Middle frontal gyrus (tissue), 1 donor: ENCODE measurements around the gene RAP1GAP.

Experiments used
- DNase-seq: peaks from one replicate; pipeline ENCODE4 v3.0.0-alpha.2; 2015; ENCODE audit warnings: low spot score; ENCODE audit errors: extremely low spot score

Gene RAP1GAP

DNA sequence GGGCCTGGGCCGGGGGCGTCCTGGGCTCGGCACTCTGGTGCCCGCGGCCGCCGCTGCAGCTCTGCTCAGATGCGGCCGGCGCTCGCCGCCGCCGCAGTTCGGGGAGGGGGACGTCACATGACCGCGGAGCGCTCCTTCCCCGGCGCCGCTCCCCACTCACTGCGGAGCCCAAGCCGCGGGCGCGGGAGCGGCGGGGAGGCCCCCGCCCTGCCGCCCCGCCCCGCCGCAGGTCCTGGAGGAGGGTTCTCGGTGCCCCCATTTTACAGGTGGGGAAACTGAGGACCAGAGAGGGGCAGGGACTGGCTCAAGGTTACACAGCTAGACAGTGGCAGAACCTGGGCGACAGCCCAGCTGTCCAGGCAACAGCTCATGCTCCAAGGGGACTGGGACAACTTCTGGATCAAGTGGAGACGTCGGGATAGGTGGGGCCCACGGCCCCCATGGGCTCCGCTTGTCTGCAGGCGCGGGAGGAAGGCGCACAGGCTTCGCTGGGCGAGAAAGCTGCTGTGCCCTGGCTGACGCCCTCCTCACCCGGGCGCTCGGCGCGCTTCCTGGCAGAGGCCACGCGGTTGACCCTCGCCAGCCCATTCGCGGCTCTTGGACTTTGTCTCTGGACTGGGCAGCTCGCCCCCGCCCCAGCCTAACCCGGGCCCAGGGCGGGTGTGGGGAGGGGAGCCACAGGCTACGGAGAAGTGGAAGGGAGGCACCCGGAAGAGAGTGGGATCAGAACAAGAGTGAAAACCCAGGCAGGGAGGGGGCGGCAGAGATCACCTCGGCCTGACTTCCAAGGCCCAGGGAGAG lies at the start of gene RAP1GAP:
Gene RAP1GAP (minus strand): TSS at position 100 of the 801 bp plus-strand sequence. CDS start 49,325 bp downstream, outside the sequence.
- DNase-seq, result no peak

DNA sequence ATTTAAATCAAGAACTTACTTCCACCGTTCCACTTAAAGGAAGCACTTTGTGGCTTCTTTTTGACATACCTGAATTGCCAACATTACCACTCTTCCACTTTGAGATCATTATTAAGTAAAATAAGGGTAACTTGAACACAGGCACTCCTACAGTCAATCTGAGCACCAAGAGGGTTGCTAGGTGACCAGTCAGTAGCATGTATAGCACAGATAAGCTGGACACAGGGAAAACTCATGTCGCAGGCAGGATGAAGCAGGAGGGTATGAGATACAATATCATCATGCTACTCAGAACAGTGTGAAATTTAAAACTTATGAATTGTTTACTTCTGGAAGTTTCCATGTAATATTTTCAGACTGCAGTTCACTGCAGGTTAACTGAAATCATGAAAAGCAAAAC lies 47.0 kb upstream of the RAP1GAP start:
- no peak for DNase-seq

GRCh38 chr1:21707891-21708290 lies 38.7 kb upstream of the RAP1GAP start:
- DNase-seq, result no peak

DNA sequence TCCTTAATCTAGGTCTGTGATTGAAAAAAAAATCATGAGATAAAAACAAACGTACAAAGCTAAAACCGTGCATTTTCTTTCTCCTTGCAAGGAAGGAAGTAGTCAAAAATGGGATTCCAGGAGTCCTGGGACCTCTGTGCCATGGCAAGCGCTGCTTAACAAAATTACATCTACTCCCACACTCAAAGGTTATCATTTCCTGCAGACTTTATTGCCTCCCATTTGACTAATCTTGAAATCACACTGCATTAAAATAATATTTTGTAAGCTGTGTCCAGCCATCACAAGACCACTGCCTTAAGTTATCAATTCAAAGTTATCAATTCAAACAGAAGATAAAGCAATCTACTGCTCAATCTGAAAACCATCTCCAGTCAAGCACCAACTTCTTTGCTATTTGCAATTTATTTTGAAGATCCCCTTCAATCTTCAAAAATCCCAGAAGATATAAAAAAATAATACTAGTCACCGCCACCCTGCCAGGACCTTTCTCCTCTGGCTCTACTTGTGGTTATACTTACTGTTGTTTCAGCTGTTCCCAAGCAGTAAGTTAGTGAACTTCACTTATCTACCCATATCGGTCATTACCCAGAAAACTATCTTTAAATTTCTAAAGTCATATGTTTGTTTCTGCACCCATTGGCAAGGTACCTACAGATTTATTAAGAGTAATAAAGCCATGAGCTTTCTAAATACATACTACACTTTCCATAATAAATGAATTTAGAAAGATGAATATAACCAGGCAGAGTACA lies 38.1 kb upstream of the RAP1GAP start:
- no peak for DNase-seq

- peak; percentile 41 for DNase-seq
These were observed 37.1 kb upstream of the RAP1GAP start for GRCh38 chr1:21706151-21706835.

DNA sequence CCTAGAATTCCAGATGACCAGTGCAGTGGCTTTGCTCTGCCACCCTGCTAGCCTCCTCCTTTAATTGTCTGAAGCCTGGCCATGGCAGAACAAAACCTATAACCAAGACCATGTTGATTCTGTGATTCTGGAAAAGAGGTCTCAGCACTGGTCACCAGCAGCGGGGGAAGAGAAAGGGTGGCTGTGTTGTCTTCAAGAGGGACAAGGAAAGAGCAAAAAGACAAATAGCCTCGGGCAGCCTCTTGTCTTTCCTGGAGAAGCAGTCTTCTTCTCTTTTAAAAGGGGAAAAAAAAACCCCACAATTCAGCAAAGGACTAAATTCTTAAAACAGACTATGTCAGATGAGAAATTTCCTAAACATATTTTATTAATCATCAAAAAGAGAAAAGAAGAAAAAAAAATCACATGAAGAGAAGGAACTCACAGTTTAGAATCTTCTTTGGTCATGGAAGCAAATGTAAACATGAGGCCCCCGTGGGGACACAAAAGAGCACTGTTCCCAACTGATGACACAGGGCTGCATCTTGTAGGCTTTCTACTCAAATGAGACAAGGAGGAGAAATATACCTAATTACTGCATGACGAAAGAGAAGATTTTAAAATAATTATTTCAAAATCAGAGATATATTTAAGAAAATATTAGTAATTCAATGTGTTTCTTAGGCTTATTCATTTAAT lies 36.3 kb upstream of the RAP1GAP start:
- peak; percentile 40 for DNase-seq

- no peak for DNase-seq
These were observed 35.0 kb upstream of the RAP1GAP start for GRCh38 chr1:21704145-21704544.

- no peak for DNase-seq
These were observed 34.3 kb upstream of the RAP1GAP start for GRCh38 chr1:21703318-21703963.

- DNase-seq, result no peak
These were observed 33.6 kb upstream of the RAP1GAP start for GRCh38 chr1:21702780-21703179.

GRCh38 chr1:21701401-21701800 lies 32.2 kb upstream of the RAP1GAP start:
- no peak for DNase-seq

DNA sequence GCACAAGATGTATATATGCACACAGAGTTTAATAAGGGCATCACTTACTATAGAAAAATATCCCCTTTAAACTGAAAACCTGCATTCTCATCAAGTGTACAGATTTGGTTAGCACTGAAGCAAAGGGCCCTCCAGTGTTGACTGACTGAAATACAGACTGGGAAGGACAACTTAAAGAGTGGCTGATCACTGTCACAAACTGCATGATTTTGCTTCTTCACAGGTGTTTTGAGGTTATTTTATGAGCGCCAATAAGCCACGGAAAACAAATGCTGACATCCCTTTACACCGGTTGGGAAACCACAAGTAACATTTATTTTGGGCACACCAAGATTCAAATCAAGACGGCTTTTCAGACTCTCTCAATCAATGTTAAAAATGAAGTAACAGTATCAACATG lies 30.9 kb upstream of the RAP1GAP start:
- no peak for DNase-seq

- no peak for DNase-seq
These were observed 27.8 kb upstream of the RAP1GAP start for GRCh38 chr1:21696931-21697330.

DNA sequence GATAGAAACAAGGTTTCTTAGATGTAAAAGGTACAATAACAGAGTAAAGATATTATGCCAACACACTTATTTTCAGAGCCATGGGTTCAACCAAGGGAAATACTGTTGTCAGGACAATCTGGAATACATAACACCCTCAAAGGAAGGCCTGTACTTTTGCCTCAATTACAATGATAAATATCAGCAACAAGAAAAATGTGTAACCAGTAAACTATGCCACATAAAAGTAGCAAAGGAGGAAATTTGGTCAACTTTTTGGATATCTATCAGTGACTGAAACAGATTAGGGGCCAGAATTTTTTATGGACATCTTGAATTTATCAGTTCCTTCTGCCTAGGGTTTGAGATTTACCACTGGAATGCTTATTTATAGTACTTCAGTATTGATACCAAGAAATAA lies 24.6 kb upstream of the RAP1GAP start:
- no peak for DNase-seq

GRCh38 chr1:21691739-21692138 lies 22.6 kb upstream of the RAP1GAP start:
- DNase-seq, result no peak

GRCh38 chr1:21689661-21690372 lies 20.7 kb upstream of the RAP1GAP start:
- DNase-seq, result no peak

DNA sequence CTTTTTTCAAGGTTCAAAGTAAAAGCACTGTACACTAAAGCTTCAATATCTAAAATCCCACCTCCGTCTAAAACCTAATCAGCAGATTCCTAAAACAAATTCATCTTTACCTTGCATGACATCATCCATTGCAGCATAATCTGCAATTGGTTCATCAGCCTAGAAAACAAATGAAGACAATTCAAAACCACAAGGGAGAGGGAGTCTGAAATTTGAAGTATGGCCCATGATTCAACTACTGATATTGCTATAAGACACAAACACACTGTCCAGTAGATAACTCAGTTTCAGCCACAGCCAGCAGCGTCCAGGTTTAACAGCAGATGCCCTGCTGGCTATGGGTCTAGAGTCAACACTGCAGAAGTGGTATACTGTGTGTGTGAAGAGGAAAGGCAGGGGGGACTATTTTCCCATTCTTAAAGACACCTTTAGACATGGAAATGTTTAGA lies 17.9 kb upstream of the RAP1GAP start:
- DNase-seq, result no peak

DNA sequence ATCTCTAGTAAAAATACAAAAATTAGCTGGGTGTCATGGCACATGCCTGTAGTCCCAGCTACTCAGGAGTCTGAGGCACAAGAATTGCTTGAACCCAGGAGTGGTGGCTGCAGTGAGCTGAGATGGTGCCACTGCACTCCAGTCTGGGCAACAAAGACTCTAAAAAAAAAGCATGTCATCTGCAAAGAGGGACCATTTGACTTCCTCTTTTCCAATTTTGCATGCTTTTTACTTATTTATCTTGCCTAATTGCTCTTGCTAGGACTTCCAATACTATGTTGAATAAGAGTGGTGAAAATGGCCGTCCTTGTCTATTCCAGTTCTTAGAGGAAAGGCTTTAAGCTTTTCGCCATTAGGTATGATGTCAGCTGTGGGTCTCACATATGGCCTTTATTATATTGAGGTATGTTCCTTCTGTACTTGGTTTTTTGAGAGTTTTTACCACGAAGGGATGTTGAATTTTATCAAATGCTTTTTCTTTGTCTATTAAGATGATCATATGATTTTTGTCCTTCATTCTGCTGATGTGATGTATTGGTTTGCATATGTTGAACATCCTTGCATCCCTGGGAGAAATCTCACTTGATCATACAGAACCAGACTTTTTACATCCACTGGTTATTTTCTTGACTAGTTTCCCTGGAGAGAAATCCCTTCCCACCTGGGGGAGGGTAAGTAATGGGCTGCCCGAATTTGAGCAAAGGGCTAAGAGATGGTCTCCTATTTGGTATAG lies 17.0 kb upstream of the RAP1GAP start:
- DNase-seq, result no peak

- no peak for DNase-seq
These were observed 12.3 kb upstream of the RAP1GAP start for GRCh38 chr1:21681426-21681825.

- DNase-seq, result no peak
These were observed 11.8 kb upstream of the RAP1GAP start for GRCh38 chr1:21680918-21681317.

GRCh38 chr1:21680381-21680780 lies 11.2 kb upstream of the RAP1GAP start:
- DNase-seq, result no peak
